IMR-90 (cell line): ENCODE measurements around the gene PAM.

Experiments
- CHD1 ChIP-seq: IDR thresholded peaks from 2 replicates; pipeline ENCODE4 v1.6.1; 2012; ENCODE audit warnings: low read depth, low read length, improper control_type of control experiment
- FOS ChIP-seq: fragments of 150-350 bp; IDR thresholded peaks from 2 replicates; pipeline ENCODE4 v1.6.1; 2016; ENCODE audit warnings: low read depth, low read length
- POLR2A ChIP-seq: IDR thresholded peaks from 2 replicates; pipeline ENCODE4 v1.6.1; 2012; ENCODE audit warnings: mild to moderate bottlenecking, low read depth, low read length
- RCOR1 ChIP-seq: IDR thresholded peaks from 2 replicates; pipeline ENCODE4 v1.6.1; 2012; ENCODE audit warnings: mild to moderate bottlenecking, low read length, improper control_type of control experiment; ENCODE audit not compliant: insufficient replicate concordance
- RFX5 ChIP-seq: IDR thresholded peaks from 2 replicates; pipeline ENCODE4 v1.8.0; 2012; ENCODE audit warnings: low read depth, mild to moderate bottlenecking, low read length, moderate library complexity
- SMC3 ChIP-seq: fragments of 150-350 bp; IDR thresholded peaks from 2 replicates; pipeline ENCODE4 v1.6.1; 2016; ENCODE audit warnings: low read depth, mild to moderate bottlenecking, antibody characterized with exemption, low read length, moderate library complexity
- TF ChIP-seq, protein P1 (sequence below): conservative IDR thresholded peaks from 2 replicates; pipeline ENCODE4 v1.5.1; 2012; ENCODE audit warnings: mild to moderate bottlenecking, low read depth, low read length, improper control_type of control experiment
- TF ChIP-seq, protein P2 (sequence below): fragments of 150-350 bp; IDR thresholded peaks from 2 replicates; pipeline ENCODE4 v1.6.1; 2016; ENCODE audit warnings: low read depth, mild to moderate bottlenecking, low read length, moderate library complexity, borderline replicate concordance
- TF ChIP-seq, protein P3 (sequence below): fragments of 150-350 bp; IDR thresholded peaks from 2 replicates; pipeline ENCODE4 v1.6.1; 2017; ENCODE audit warnings: mild to moderate bottlenecking, antibody characterized with exemption, low read length, low read depth

DNA sequence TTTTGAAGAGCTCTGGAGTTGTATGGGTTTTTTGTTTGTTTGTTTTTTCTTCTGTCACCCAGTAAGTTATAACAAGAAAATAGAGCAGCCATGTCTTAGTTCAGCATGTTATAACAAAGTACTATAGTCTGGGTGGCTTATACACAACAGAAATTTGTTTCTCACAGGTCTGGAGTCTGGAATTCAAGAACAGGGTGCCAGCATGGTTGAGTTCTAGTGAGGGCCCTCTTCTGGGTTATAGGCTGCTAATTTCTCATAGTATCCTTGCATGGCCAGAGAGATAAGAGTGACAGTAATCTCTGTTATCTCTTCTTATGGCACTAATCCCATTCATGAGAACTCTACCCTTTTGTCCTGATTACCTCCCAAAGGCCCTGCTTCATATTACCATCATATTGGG, 250.2 kb downstream of the PAM start:
- TF ChIP-seq CHD1 = no peak
- TF ChIP-seq, protein P1, sequence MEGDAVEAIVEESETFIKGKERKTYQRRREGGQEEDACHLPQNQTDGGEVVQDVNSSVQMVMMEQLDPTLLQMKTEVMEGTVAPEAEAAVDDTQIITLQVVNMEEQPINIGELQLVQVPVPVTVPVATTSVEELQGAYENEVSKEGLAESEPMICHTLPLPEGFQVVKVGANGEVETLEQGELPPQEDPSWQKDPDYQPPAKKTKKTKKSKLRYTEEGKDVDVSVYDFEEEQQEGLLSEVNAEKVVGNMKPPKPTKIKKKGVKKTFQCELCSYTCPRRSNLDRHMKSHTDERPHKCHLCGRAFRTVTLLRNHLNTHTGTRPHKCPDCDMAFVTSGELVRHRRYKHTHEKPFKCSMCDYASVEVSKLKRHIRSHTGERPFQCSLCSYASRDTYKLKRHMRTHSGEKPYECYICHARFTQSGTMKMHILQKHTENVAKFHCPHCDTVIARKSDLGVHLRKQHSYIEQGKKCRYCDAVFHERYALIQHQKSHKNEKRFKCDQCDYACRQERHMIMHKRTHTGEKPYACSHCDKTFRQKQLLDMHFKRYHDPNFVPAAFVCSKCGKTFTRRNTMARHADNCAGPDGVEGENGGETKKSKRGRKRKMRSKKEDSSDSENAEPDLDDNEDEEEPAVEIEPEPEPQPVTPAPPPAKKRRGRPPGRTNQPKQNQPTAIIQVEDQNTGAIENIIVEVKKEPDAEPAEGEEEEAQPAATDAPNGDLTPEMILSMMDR = no peak
- no peak for TF ChIP-seq RCOR1
- TF ChIP-seq POLR2A = no peak
- no peak for TF ChIP-seq SMC3
- TF ChIP-seq, protein P2, sequence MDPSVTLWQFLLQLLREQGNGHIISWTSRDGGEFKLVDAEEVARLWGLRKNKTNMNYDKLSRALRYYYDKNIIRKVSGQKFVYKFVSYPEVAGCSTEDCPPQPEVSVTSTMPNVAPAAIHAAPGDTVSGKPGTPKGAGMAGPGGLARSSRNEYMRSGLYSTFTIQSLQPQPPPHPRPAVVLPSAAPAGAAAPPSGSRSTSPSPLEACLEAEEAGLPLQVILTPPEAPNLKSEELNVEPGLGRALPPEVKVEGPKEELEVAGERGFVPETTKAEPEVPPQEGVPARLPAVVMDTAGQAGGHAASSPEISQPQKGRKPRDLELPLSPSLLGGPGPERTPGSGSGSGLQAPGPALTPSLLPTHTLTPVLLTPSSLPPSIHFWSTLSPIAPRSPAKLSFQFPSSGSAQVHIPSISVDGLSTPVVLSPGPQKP = no peak
- TF ChIP-seq FOS = no peak
- TF ChIP-seq, protein P3, sequence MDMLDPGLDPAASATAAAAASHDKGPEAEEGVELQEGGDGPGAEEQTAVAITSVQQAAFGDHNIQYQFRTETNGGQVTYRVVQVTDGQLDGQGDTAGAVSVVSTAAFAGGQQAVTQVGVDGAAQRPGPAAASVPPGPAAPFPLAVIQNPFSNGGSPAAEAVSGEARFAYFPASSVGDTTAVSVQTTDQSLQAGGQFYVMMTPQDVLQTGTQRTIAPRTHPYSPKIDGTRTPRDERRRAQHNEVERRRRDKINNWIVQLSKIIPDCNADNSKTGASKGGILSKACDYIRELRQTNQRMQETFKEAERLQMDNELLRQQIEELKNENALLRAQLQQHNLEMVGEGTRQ = no peak
- TF ChIP-seq RFX5 = no peak
